H1 (cell line): Measurements from ENCODE around the gene TPRG1L. TPM values are rescaled to one million over a fixed set of nuclear protein-coding genes. Genes with fewer than 3 reads are reported as not detected.

Source experiments
- CTBP2 ChIP-seq: IDR thresholded peaks from 2 replicates; pipeline ENCODE4 v1.7.0; 2011; ENCODE audit warnings: borderline replicate concordance, mild to moderate bottlenecking, moderate library complexity, mixed read lengths, low read length; ENCODE audit not compliant: insufficient read depth, insufficient read length
- MAFK ChIP-seq: IDR thresholded peaks from 2 replicates; pipeline ENCODE4 v1.6.1; 2012; ENCODE audit warnings: low read depth, mild to moderate bottlenecking, improper control_type of control experiment, low read length
- NRF1 ChIP-seq: IDR thresholded peaks from 2 replicates; pipeline ENCODE4 v1.6.1; 2011; ENCODE audit warnings: mild to moderate bottlenecking, low read depth, low read length, improper control_type of control experiment
- POLR2AphosphoS5 ChIP-seq: IDR thresholded peaks from 2 replicates; pipeline ENCODE4 v1.6.1; 2011; ENCODE audit warnings: low read depth, low read length
- ZNF274 ChIP-seq: IDR thresholded peaks from 2 replicates; pipeline ENCODE4 v1.7.0; 2012; ENCODE audit warnings: low read length, borderline replicate concordance; ENCODE audit errors: extremely low read depth
- polyA plus RNA-seq, 7 experiments: library from polyadenylated mRNA; depleted of rRNA in 3 of 7; stranded (reverse) in 5 of 7; unstranded in 2 of 7; fragments of >200 nt in 5 of 7; fragments of 200-250 nt in 2 of 7; gene quantifications; 1 replicate in 5 of 7; 2 replicates in 1 of 7; 4 replicates in 1 of 7; pipeline versions ENCODE4 v1.2.1 to v1.2.3, GENCODE V29; 2011 to 2013; ENCODE audit warnings: missing spikeins in 2 of 7, mixed read lengths in 2 of 7
- total RNA-seq: library from RNA; stranded (reverse); fragmentation: NEBNext Ultra II Directional; extraction: Animal tissue kit (Norgen Biotek cat#: 25700); gene quantifications from 2 replicates; pipeline ENCODE4 v1.2.1, GENCODE V29; 2021

The TPRG1L gene
- total and polyA plus RNA-seq, 2 of the 8 experiments (the other 6 are each of a cell fraction or from before 2014, with no cell fraction given) = 21.7 to 22.3 TPM

DNA sequence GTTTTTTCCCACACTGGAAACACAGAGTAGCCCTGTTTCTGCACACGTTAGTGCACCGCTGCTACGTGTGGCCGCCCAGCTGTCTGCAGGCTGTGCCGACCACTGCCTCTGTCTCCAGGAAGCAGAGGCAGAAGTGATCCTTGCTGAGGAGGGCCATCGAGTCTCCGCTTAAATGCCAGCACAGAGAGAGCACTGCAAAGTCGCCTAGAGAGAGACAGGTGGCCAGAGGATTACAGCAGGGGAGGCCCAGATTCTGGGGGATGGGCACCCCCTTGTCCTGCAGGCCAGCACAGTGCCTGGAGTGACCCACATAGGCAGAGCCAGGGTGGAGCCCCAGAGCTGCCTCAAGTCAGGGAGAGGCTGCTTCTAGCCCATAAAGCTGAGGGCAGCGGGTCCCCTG, 6.1 kb downstream of the TPRG1L start (continued):
- TF ChIP-seq NRF1 (no peak), MAFK (no peak), POLR2AphosphoS5 (no peak), CTBP2 (no peak), ZNF274 (no peak)
